ENCODE data around the gene TULP4.
"Not testable (repeated sequence)": the region's sequence is repeated elsewhere in the genome, so short reads cannot be mapped to it uniquely, and the experiment has no call there.

TULP4 gene

GRCh38 chr6:158295976-158296853, 16.1 kb upstream of the TULP4 start:
- not testable (repeated sequence) for DNase-seq (ENCODE audit: low read depth)

- DNase-seq (ENCODE audit: low read depth) = not testable (repeated sequence)
Observed at GRCh38 chr6:158296854-158297324, 15.4 kb upstream of the TULP4 start.

DNA sequence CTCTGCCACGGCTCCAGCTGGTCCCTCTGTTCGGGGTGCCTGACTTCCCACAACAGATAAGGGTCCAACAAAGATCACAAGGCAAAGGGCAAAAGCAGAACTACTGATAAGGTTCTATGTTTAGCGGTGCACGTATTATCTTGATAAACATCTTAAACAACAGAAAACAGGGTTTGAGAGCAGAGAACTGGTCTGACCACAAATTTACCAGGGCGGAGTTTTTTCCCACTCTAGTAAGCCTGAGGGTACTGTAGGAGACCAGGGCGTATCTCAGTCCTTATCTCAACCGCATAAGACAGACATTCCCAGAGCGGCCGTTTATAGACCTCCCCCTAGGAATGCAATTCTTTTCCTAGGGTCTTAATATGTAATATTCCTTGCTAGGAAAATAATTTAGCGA, 14.6 kb upstream of the TULP4 start:
- not testable (repeated sequence) for DNase-seq (ENCODE audit: low read depth)

GRCh38 chr6:158300306-158301143, 11.7 kb upstream of the TULP4 start:
- not testable (repeated sequence) for DNase-seq (ENCODE audit: low read depth)

- not testable (repeated sequence) for DNase-seq (ENCODE audit: low read depth)
Observed at GRCh38 chr6:158301561-158301960, 10.7 kb upstream of the TULP4 start.

DNA sequence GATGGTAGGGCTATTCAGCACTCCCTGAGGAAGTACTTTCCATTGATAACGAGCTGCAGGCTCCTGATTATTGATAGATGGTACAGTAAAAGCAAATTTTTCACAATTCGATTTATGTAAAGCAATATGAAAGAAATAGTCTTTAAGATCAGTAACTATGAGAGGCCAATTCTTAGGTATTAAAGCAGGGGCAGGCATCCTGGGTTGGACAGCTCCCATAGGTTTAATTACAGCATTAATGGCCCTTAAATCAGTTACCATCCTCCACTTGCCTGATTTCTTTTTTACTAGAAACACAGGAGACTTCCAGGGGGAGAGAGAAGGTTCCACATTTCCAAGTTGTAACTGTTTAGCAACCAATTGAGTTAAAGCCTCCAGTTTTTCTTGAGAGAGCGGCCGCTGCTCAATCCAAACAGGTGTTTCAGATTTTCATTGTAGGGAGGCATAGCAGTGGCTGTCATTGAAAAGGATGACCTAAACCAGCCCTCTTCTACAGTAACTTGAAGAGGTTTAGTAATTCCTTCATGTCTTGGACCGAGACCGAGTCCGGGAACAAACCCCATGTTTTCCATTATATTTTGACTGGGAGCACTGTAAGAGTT, 10.0 kb upstream of the TULP4 start:
- DNase-seq (ENCODE audit: low read depth) = not testable (repeated sequence)

DNA sequence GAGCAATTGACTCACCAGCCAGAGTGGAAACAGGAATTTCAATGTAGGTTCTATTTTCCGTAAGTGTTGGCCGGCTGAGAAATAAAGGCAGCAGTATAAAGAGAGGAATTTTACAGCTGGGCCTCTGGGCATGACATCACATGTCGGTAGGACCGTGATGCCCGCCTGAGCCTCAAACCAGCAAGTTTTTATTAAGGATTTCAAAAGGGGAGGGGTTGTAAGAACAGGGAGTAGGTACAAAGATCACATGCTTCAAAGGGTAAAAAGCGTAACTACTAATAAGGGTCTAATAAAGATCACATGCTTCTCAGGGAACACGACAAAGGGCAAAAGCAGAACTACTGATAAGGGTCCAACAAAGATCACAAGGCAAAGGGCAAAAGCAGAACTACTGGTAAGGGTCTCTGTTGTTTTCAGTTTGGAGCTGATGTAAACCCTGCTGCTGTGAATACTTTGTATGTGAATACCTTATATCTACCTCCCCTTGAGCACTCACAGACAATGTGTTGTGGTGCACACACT, 9.0 kb upstream of the TULP4 start:
- DNase-seq (ENCODE audit: low read depth) = no peak

- no peak for DNase-seq (ENCODE audit: low read depth)
Observed at GRCh38 chr6:158304254-158304653, 8.0 kb upstream of the TULP4 start.

GRCh38 chr6:158309814-158310213, 2.5 kb upstream of the TULP4 start:
- no peak for DNase-seq (ENCODE audit: low read depth)

- no peak for DNase-seq (ENCODE audit: low read depth)
Observed at GRCh38 chr6:158311193-158311592, 1.1 kb upstream of the TULP4 start.

DNA sequence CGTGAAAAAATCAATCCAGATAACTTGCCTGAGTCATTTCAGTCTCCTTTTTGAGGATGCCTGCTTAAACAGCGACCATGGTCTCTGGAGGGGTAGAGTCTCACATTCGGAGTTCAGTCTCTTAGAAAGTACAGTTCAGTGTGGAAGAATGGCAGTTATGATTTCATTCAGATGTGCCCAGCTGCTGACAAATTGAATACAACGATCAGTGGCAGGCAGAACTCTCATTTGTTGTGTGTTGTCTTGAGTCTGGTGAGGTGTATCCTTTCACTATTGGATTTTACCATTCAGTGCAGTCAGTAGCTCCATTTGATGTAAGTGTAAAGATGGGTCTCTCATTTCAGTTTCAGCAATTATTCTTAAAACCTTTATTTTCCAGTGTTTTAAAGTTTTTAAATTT, 639 bp upstream of the TULP4 start:
- no peak for DNase-seq (ENCODE audit: low read depth)

DNA sequence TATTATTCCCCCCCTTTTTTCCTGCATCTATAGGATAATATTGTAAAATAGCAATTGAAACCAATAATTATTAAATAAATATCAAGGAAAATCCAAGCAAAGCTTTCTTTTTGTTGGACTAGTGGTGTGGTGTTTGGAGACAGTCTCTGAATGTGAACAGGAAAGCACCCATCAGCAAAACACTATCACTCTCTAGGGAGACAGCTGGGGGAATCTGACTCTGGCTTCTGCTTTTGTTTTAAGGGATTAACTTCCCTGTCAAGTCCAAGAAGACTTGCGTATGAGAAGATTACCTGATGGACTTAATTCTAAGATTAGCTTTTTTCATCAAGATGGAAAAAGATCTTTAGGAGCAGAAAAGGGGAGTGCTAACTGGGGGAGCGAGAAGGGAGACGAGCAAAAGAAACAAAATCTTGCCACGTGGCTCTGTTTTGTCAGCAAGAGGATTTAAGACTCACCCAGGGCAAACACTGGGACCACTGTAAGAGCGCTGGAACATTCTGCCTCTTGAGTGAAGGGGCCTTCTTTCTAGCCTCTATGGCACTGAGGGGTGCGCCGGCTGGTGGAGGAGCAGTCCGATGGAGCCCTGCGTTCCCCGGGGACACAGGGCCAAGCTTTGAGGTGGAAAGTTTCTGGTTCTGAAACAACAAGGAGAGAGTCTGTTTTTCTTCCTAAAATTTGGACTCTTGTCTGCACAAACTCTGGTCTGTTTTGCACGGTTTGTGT, 570 bp downstream of the TULP4 start:
- DNase-seq (ENCODE audit: low read depth) = no peak

DNA sequence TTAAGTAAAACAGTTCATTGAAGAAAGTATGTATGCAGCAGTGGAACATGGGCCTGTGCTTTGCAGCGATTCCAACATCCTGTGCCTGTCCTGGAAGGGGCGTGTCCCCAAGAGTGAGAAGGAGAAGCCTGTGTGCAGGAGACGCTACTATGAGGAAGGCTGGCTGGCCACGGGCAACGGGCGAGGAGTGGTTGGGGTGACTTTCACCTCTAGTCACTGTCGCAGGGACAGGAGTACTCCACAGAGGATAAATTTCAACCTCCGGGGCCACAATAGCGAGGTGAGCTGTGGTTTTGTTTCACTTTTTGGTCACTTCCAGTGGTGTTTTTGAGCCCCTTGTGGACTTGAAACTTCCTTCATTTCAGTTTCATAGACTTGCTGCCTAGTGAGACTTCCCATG, 1.7 kb downstream of the TULP4 start:
- DNase-seq (ENCODE audit: low read depth) = no peak

GRCh38 chr6:158314737-158315136, 2.5 kb downstream of the TULP4 start:
- DNase-seq (ENCODE audit: low read depth) = no peak

DNA sequence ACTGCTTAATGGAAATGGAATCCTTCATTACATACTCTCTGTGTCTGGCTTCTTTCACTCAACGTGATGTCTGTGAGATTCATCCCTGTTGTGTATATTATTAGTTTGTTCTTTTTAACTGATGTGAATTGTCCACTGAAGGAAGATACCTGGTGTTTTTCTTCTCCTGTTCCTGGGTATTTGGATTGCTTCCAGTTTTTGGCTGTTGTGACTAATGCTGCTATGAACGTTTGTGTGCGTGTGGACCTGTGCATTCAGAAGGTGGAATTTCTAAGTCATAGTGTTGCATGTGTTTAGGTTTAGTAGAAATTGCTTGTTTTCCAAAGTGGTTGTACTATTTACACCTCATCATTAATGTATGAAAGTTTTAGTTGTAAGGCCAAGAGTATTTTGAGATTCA, 3.8 kb downstream of the TULP4 start:
- DNase-seq (ENCODE audit: low read depth) = no peak

DNA sequence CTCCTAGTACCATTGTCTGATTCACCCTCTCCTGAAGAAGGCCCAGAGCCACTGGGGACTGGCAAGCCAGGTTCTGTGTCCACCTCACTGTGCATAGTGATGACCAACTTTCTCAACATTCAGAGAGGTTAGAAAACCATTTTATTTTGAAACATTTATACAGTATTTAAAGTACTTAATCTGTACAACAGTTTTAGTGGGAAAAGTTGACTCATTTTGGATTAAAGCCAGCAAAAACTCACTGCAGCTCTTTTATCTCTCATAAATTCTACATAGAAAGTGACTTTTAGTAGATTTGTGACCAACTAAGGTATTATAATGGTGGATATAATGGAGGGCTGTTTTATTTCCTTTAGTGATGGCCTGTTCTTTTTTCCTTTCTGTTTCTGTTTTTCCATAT, 9.7 kb downstream of the TULP4 start:
- no peak for DNase-seq (ENCODE audit: low read depth)

DNA sequence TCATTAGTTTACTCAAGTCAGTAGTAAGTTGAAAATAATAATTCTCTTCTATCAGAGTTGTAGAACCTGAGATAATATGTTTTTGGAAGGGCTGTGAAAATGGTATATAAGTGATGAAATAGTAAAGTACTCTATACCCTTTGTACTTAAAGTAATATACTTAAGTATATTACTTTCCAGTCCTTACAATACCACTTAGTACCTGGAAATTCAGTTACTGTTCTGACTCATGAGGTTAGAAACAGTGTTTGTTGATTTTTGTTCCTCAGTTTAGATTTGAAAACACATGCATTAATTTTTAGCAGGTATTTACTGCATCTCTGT, 10.1 kb downstream of the TULP4 start:
- DNase-seq (ENCODE audit: low read depth) = no peak

- DNase-seq (ENCODE audit: low read depth) = no peak
Observed at GRCh38 chr6:158322724-158323560, 10.7 kb downstream of the TULP4 start.

DNA sequence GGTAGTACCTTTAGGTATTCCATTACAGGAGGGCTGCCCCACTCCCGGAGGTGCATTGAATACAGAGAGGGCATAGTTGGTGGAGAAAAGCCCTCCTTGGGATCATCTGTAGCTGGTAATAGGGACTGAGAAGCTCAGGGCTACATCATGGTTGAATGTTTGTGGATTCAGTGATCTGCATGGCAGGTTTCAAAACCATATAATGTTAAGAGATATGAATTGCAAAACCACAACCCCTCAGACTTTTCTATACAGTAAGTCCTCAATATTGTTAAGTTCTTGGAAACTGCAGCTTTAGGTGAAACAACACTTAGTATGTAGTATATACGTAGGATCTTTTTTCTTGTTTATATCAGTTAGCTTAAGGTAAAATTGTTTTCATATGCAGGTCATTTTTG, 11.3 kb downstream of the TULP4 start:
- DNase-seq (ENCODE audit: low read depth) = no peak

- DNase-seq (ENCODE audit: low read depth) = no peak
Observed at GRCh38 chr6:158324136-158324535, 11.9 kb downstream of the TULP4 start.

- DNase-seq (ENCODE audit: low read depth) = no peak
Observed at GRCh38 chr6:158327211-158327610, 14.9 kb downstream of the TULP4 start.
